ENCODE data around the gene TCIRG1.

Gene TCIRG1

GRCh38 chr11:68096962-68097361, 58.1 kb downstream of the TCIRG1 start:
- no peak for FAIRE-seq

- no peak for FAIRE-seq
These were observed 60.2 kb downstream of the TCIRG1 start for GRCh38 chr11:68099057-68099456.

- FAIRE-seq = no peak
These were observed 60.9 kb downstream of the TCIRG1 start for GRCh38 chr11:68099474-68100405.
